ENCODE measurements around the gene CNTRL. TPM values are rescaled to one million over a fixed set of nuclear protein-coding genes. Genes with fewer than 3 reads are reported as not detected.

The CNTRL gene
- total RNA-seq, 1 donor from 2014 or later: 19.8 TPM

DNA sequence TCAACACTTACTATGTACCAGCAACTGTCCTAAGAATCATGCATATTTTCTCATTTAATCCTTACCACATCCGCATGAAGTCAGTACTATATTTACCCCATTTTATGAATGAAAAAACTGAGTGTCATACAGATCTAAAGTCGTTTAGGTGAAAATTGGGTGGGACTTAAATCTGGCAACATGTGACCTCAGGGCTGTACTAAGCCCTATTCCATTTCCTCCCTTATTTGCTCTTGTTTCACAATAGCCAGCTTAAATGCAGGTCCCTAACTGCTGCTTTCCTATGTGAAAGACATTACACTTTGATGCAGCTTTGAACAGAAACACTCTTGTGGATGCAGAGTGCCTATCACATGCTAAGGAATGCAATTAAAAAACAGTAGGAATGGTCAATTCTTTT, 129.4 kb downstream of the CNTRL start:
- no peak for DNase-seq

- no peak for DNase-seq
Observed at GRCh38 chr9:121204611-121205010, 129.9 kb downstream of the CNTRL start.

- DNase-seq: no peak
Observed at GRCh38 chr9:121206516-121207370, 132.0 kb downstream of the CNTRL start.

DNA sequence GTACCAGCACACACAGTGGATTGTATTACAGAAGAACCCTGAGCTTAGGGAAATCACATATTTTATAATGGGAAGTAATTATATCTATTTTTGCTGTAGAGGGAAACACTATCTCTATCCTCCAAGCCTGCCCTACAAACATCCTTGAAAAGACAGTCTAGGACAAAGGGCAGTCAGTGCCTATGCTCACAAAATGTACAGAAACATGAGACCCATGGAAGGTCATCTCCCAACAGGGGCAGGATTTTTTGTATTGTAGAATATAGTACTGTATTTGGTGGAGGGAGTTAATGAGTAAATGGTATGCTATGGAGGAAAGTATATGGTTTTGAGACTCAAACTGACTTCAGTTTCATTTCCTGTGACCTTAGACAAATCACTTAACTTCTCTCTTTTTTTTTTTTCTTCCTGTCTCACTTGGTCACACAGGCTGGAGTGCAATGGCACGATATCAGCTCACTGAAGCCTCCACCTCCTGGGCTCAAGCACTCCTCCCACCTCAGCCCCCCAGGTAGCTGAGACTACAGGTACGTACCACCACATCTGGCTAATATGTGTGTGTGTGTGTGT, 132.7 kb downstream of the CNTRL start:
- no peak for DNase-seq

DNA sequence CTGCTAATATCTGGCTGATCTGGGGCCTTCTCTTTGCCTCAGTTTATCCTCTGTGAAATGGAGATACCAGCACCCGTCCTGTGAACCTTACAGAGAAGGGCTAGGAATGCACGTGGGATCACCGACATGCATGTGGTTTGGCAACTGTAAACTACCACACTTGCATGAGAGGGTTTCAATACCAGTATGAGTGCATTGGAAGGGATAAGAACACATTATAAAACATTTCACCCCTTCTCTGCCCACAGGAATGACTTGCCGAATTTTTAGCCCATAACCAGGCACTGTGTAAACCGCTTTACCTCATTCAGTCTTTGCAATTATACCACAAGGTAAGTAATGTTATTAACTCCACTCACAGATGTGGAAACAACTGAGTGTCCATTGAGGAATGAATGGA, 135.8 kb downstream of the CNTRL start:
- DNase-seq: no peak

GRCh38 chr9:121213136-121213806, 138.5 kb downstream of the CNTRL start:
- peak; percentile 94 for DNase-seq

DNA sequence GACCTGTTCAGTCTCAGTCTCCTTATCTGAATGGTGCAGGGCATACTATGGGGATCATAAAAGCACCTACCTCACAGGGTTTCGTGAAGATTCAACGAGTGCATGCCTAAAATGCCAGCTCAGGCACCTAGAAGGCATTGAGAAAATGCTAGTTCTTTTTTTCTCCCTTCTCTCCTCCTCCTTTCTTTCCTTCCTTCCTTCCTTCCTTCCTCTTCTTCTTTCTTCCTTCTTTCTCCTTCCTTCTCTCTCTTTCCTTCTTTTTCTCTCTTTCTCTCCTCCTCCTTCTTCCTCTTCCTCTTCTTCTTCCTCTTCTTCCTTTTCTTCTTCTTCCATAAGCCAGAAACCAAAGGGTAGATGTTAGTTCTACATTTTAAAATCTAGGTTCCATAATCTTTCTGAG, 139.2 kb downstream of the CNTRL start:
- no peak for DNase-seq

- DNase-seq: no peak
Observed at GRCh38 chr9:121216271-121216805, 141.6 kb downstream of the CNTRL start.

GRCh38 chr9:121217609-121218292, 143.0 kb downstream of the CNTRL start:
- DNase-seq: no peak

GRCh38 chr9:121218357-121219027, 143.7 kb downstream of the CNTRL start:
- DNase-seq: no peak

DNA sequence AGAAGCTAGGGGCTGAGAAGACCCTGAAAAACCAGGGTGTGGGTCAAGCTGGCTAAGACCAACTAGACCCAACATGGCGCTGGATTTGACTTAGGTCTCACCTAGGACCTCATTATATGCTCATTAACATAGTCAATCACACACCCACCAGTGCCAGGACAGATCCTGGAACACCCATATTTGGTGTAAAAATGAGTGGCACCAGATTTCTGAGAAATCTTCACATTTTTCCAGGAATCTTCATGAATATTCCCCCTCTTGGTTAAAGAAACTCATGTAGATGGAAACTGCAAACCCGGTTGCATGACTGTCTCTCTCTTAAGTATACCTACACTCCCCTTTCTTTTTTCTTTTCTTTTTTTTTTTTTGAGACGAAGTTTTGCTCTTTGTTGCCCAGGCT, 144.8 kb downstream of the CNTRL start:
- no peak for DNase-seq

DNA sequence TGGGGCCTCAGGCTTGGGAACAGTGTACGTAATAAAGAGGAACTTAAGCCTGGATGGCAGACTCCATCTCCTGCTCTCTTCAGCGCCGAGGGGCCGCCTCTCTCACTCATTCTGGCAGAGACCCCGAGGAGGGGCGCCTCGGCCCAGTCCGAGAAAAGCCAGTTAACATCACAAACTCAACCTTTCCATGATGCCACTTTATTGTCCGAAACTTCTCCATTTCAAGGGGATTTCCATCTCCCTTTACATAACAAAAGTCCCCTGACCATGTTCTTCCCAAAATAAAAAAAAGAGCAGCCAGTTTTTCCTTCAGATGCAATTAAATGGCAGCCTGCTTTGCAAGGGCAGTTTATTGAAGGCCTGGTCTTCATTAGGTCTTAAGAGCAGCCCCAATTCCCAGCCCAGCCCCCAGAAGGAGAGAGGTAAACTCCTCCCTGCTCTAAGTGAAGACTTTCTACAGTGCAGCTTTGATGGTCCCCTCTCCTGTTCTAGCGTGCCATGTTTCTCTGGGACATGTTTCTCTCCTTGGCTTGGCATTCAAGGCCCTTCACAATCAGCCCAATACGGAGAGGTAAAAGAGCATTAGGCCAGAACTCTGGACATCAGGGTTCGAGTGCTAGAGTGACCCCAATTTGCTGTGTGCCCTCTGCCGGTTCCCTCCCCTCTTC, 146.4 kb downstream of the CNTRL start:
- DNase-seq: peak; percentile 26

DNA sequence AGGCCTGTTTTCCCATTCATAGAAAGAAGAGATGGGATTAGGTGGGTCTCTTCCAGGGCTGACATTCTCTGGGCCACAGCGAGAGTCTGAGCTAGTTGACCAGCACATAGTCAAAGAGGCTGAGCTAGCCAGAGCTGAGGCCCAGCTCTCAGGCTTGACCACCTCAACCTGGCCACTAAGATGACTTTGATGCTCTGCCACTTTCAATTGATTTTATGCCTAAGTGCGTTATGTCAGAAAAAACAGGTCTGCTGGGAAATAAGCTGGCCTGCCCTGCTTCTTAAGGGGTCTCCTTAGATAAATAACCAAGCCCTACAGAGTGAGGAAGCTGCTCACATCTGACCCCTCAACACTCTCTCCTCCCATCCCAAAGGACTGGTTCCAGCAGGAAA, 146.9 kb downstream of the CNTRL start:
- DNase-seq: no peak

- peak; percentile 54 for DNase-seq
Observed at GRCh38 chr9:121222524-121223171, 147.9 kb downstream of the CNTRL start.

DNA sequence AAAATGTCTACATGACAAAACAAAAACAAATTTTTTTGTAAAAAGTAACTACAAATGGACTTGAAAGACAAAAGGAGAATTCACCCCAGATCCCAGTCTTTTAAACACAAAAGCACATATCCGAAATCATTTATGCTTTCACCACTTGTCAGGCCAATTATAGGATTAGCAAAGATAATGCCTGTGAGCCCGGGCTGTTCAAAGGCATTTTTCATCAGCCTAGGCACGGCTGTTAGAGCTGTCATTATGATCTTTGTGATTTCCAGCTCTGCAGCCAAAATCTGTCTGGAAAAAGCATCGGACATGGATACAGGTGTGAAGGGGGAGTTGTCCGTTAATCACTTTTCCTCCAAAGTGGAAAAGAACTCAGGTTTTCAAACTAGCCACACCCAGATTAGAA, 150.5 kb downstream of the CNTRL start:
- DNase-seq: no peak

- DNase-seq: no peak
Observed at GRCh38 chr9:121226175-121226574, 151.4 kb downstream of the CNTRL start.

Data from tongue (tissue), 2 donors.